D721Med (cell line): Measurements from ENCODE around the gene HECTD4.
A peak's percentile ranks its signal among the peaks of the same experiment; 100 is the strongest.

Experiments
- DNase-seq: peaks from one replicate; pipeline ENCODE4 v3.0.0; 2011; ENCODE audit warnings: low spot score; ENCODE audit not compliant: insufficient read length
- FAIRE-seq: peaks from 2 replicates; lab custom pipeline; 2011; peaks lifted over from hg19 to GRCh38; lab: Jason Lieb, UNC
- CTCF ChIP-seq: IDR thresholded peaks from 2 replicates; pipeline ENCODE4 v1.5.1; 2012; ENCODE audit warnings: mild to moderate bottlenecking, control low read depth; ENCODE audit not compliant: insufficient read depth; ENCODE audit errors: missing control alignments

HECTD4 gene

GRCh38 chr12:112297188-112297587, 85.0 kb downstream of the HECTD4 start:
- DNase-seq: no peak
- no peak for FAIRE-seq
- TF ChIP-seq CTCF: no peak

- no peak for FAIRE-seq
- TF ChIP-seq CTCF: no peak
- DNase-seq: no peak
These were observed 86.0 kb downstream of the HECTD4 start for GRCh38 chr12:112296183-112296582.

GRCh38 chr12:112294793-112295192, 87.4 kb downstream of the HECTD4 start:
- FAIRE-seq: no peak
- peak; percentile 39 for TF ChIP-seq CTCF
- DNase-seq: no peak

- TF ChIP-seq CTCF: no peak
- DNase-seq: no peak
- no peak for FAIRE-seq
These were observed 93.6 kb downstream of the HECTD4 start for GRCh38 chr12:112288638-112289037.

GRCh38 chr12:112285600-112286401, 96.4 kb downstream of the HECTD4 start:
- TF ChIP-seq CTCF: no peak

GRCh38 chr12:112283546-112283945, 98.7 kb downstream of the HECTD4 start:
- FAIRE-seq (no peak), DNase-seq (no peak)
- no peak for TF ChIP-seq CTCF

More at GRCh38 chr12:112285600-112286401, 96.4 kb downstream of the HECTD4 start:
- DNase-seq (no peak), FAIRE-seq (no peak)

- no peak for FAIRE-seq
- no peak for TF ChIP-seq CTCF
- no peak for DNase-seq
These were observed 99.3 kb downstream of the HECTD4 start for GRCh38 chr12:112282920-112283319.
